ENCODE data around the gene PPFIBP1. TPM values are rescaled to one million over a fixed set of nuclear protein-coding genes. Genes with fewer than 3 reads are reported as not detected.
"Not testable (repeated sequence)": the region's sequence is repeated elsewhere in the genome, so short reads cannot be mapped to it uniquely, and the experiment has no call there.

Gene PPFIBP1
- total RNA-seq, 1 experiment from 2014 or later = 88.6 TPM

DNA sequence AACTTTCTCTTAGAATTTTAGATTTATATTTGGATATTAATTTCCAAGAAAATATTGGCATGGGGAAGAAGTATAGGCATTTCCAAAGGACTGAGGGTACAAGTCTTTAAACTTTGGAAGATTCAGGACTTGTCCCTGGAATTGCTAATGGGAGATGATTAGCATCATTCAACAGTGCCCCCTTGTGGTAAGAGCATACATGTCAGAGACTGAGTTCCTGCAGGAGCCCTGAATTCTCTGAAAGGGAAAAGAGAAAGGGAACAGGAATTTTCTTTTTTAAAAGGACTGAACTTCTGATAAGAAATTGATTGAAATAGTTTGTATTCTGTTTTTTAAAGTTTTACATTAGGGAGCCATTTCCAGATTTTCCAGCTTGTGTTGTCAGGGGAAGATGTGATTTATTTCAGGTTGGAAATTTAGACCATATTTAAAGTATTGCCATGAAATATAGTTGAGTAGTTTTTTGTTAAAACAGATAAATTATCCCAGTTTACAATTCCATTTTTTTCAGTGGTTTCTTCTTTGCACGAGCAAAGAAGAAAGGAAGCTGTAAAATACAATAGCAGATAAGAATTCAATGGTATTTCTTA, 128.3 kb downstream of the PPFIBP1 start:
- peak; percentile 95 for ATAC-seq
- peak; percentile 69 for DNase-seq (ENCODE audit: low read depth, low spot score)
- no peaks in the 10 kb centered on the region for H3K36me3 ChIP-seq (ENCODE audit: control insufficient read depth, insufficient read depth, low read length)

DNA sequence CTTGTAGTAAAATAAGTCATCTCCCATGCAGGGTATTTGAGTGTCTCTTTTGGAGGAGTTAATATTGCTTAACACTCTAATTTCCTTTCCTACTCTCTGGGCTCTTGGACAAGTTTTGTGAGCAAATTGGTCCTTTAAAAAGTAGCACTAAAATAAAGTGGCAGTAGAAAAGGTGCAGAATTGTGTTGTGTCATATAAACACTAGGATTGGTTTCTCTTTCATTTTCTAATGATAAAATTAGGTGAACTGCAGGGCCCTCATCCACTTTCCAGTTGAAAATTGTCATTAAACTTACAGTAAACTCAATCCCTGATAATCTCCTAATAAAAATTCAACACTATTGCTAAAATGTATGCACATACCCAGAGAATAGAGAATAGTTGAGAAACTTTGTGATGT, 129.7 kb downstream of the PPFIBP1 start:
- ChIA-PET CTCF (no interaction called here), POLR2A (no interaction called here)
- no TSS peak for BruUV-seq (replicated peaks)
- ATAC-seq (no peak), DNase-seq (ENCODE audit: low read depth, low spot score) (no peak)
- intact Hi-C loops (cut with micrococcal nuclease; ENCODE audit: unreplicated experiment) = loop anchor here (5.0 kb wide), 1 partner anchor 126 kb away; no protein-coding TSS in a partner anchor
- H3K4me3 ChIP-seq (ENCODE audit: low read depth in 2 of 2, low read length in 2 of 2) = no peak overlapping the region
- no peak overlapping the region for H3K27ac ChIP-seq (ENCODE audit: low read length)
- H3K9me3 ChIP-seq (ENCODE audit: control insufficient read depth, insufficient read depth, low read depth, low read length) = no peaks in the 10 kb centered on the region
- 0 out of 2 replicates have a peak, but pooled peaks cover 2% of the 10 kb centered on the region for H3K36me3 ChIP-seq (ENCODE audit: control insufficient read depth, insufficient read depth, low read length)
- H3K27me3 ChIP-seq (ENCODE audit: control insufficient read depth, insufficient read depth, low read length) = no peaks in the 10 kb centered on the region
- TF ChIP-seq, protein P1, sequence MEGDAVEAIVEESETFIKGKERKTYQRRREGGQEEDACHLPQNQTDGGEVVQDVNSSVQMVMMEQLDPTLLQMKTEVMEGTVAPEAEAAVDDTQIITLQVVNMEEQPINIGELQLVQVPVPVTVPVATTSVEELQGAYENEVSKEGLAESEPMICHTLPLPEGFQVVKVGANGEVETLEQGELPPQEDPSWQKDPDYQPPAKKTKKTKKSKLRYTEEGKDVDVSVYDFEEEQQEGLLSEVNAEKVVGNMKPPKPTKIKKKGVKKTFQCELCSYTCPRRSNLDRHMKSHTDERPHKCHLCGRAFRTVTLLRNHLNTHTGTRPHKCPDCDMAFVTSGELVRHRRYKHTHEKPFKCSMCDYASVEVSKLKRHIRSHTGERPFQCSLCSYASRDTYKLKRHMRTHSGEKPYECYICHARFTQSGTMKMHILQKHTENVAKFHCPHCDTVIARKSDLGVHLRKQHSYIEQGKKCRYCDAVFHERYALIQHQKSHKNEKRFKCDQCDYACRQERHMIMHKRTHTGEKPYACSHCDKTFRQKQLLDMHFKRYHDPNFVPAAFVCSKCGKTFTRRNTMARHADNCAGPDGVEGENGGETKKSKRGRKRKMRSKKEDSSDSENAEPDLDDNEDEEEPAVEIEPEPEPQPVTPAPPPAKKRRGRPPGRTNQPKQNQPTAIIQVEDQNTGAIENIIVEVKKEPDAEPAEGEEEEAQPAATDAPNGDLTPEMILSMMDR (IDR thresholded peaks at IDR 0.05) = no peak
- TF ChIP-seq TCF7L2 (IDR thresholded peaks at IDR 0.05; ENCODE audit: low read depth, low read length) = no peak
- TF ChIP-seq, protein P2, sequence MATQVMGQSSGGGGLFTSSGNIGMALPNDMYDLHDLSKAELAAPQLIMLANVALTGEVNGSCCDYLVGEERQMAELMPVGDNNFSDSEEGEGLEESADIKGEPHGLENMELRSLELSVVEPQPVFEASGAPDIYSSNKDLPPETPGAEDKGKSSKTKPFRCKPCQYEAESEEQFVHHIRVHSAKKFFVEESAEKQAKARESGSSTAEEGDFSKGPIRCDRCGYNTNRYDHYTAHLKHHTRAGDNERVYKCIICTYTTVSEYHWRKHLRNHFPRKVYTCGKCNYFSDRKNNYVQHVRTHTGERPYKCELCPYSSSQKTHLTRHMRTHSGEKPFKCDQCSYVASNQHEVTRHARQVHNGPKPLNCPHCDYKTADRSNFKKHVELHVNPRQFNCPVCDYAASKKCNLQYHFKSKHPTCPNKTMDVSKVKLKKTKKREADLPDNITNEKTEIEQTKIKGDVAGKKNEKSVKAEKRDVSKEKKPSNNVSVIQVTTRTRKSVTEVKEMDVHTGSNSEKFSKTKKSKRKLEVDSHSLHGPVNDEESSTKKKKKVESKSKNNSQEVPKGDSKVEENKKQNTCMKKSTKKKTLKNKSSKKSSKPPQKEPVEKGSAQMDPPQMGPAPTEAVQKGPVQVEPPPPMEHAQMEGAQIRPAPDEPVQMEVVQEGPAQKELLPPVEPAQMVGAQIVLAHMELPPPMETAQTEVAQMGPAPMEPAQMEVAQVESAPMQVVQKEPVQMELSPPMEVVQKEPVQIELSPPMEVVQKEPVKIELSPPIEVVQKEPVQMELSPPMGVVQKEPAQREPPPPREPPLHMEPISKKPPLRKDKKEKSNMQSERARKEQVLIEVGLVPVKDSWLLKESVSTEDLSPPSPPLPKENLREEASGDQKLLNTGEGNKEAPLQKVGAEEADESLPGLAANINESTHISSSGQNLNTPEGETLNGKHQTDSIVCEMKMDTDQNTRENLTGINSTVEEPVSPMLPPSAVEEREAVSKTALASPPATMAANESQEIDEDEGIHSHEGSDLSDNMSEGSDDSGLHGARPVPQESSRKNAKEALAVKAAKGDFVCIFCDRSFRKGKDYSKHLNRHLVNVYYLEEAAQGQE (IDR thresholded peaks at IDR 0.05; ENCODE audit: insufficient read depth in 1 of 2, low read depth in 2 of 2, low read length in 1 of 2) = no peak
- TF ChIP-seq POLR2AphosphoS5 (IDR thresholded peaks at IDR 0.05; ENCODE audit: low read depth, low read length) = no peak
- TF ChIP-seq SIN3A (IDR thresholded peaks at IDR 0.05; ENCODE audit: borderline replicate concordance, insufficient read depth, low read depth, low read length) = no peak
- no peaks in the 10 kb centered on the region for H3K4me1 ChIP-seq (ENCODE audit: control insufficient read depth, insufficient read depth, low read length)
- in situ Hi-C loops (cut with HindIII; ENCODE audit: low pct_unique_long_range_greater_than_20kb, low sequenced_read_pairs) = no loop called here

More for the DNA sequence above, 128.3 kb downstream of the PPFIBP1 start:
- no TSS peak for BruUV-seq (replicated peaks)
- Histone ChIP-seq H3K4me1 (ENCODE audit: control insufficient read depth, insufficient read depth, low read length) (no peaks in the 10 kb centered on the region), H3K27ac (ENCODE audit: low read length) (no peak overlapping the region), H3K9me3 (ENCODE audit: control insufficient read depth, insufficient read depth, low read depth, low read length) (no peaks in the 10 kb centered on the region), H3K27me3 (ENCODE audit: control insufficient read depth, insufficient read depth, low read length) (no peaks in the 10 kb centered on the region), H3K4me3 (ENCODE audit: low read depth in 2 of 2, low read length in 2 of 2) (no peak overlapping the region)
- intact Hi-C loops (cut with micrococcal nuclease; ENCODE audit: unreplicated experiment) = loop anchor here (1.0 to 5.0 kb wide), 3 partner anchors 125 to 228 kb away; no protein-coding TSS in a partner anchor
- in situ Hi-C loops (cut with HindIII; ENCODE audit: low pct_unique_long_range_greater_than_20kb, low sequenced_read_pairs) = no loop called here
- ChIA-PET CTCF (no interaction called here), POLR2A (interaction anchor here (0.6 kb wide), 1 partner anchor 955 kb away, joined by 3 read pairs; no protein-coding TSS in a partner anchor)
- TF ChIP-seq, protein P1 (IDR thresholded peaks at IDR 0.05) = peak; percentile 87; the same call in 1 of the 2 replicates
- TF ChIP-seq, protein P2 (IDR thresholded peaks at IDR 0.05; ENCODE audit: insufficient read depth in 1 of 2, low read depth in 2 of 2, low read length in 1 of 2) = no peak

DNA sequence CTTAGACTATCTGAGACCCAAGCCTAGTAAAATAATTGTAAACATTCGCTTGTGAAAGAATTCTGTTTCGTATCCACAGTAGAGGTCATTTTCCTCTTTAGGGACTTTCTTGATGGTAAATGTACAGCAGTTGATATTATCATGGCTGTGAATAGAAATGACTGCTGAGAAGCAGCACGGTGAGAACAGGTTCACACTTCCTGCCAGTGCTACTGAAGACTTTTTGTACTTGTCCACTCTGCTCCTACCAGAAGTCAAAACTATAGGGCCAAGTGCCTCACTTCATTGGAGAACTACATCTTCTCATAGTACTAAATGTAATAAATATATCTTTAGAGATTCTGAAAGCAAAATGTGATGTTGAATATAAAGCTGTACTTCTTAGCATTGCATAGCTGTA, 131.5 kb downstream of the PPFIBP1 start:
- H3K9me3 ChIP-seq (ENCODE audit: control insufficient read depth, insufficient read depth, low read depth, low read length); CTCF ChIA-PET; ATAC-seq; H3K36me3 ChIP-seq (ENCODE audit: control insufficient read depth, insufficient read depth, low read length); in situ Hi-C loops (cut with HindIII; ENCODE audit: low pct_unique_long_range_greater_than_20kb, low sequenced_read_pairs); H3K27ac ChIP-seq (ENCODE audit: low read length); H3K27me3 ChIP-seq (ENCODE audit: control insufficient read depth, insufficient read depth, low read length); BruUV-seq (replicated peaks); H3K4me1 ChIP-seq (ENCODE audit: control insufficient read depth, insufficient read depth, low read length); POLR2A ChIA-PET; intact Hi-C loops (cut with micrococcal nuclease; ENCODE audit: unreplicated experiment); H3K4me3 ChIP-seq (ENCODE audit: low read depth in 2 of 2, low read length in 2 of 2); DNase-seq (ENCODE audit: low read depth, low spot score): not testable (repeated sequence)
